A549 (cell line): Measurements from ENCODE around the gene SIM2.

Experiments
- CEBPB ChIP-seq, 2 experiments: fragments of >200 bp in 1 of 2; sonication (Bioruptor Twin) in 1 of 2; formaldehyde crosslinking in 1 of 2; IDR thresholded peaks; 2 replicates each; pipeline ENCODE4 v1.6.1; 2012 to 2016
- HOXB13 ChIP-seq: fragments of 250-450 bp; sonication (Bioruptor Pico); IDR thresholded peaks from 2 replicates; pipeline ENCODE4 v1.5.0; 2020; ENCODE audit warnings: low read depth, mild to moderate bottlenecking, moderate library complexity
- JUN ChIP-seq, 2 experiments: fragments of >200 bp; sonication (Bioruptor Twin); formaldehyde crosslinking; IDR thresholded peaks; 2 replicates in 1 of 2; 3 replicates in 1 of 2; pipeline ENCODE4 v1.6.1; 2016 to 2017
- NFE2L2 ChIP-seq: fragments of 150-350 bp; conservative IDR thresholded peaks from 2 replicates; pipeline ENCODE4 v1.6.1; 2014; ENCODE audit warnings: low read length
- PHF8 ChIP-seq: fragments of 200-600 bp; sonication (generic); IDR thresholded peaks from 2 replicates; pipeline ENCODE4 v1.6.1; 2016; ENCODE audit warnings: low read depth, mild to moderate bottlenecking, antibody characterized with exemption, moderate library complexity, borderline replicate concordance
- RAD21 ChIP-seq, 2 experiments: fragments of >200 bp in 1 of 2; sonication (Bioruptor Twin) in 1 of 2; formaldehyde crosslinking in 1 of 2; IDR thresholded peaks in 1 of 2; conservative IDR thresholded peaks in 1 of 2; 2 replicates in 1 of 2; 3 replicates in 1 of 2; pipeline ENCODE4 v1.6.1; 2012 to 2018; ENCODE audit warnings: inconsistent platforms in 1 of 2
- ZSCAN20 ChIP-seq: fragments of 250-450 bp; sonication (Bioruptor Pico); IDR thresholded peaks from 2 replicates; pipeline ENCODE4 v1.8.0; 2022; ENCODE audit warnings: mild to moderate bottlenecking, moderate library complexity
- TF ChIP-seq, protein P1 (sequence below): fragments of 450-650 bp; IDR thresholded peaks from 2 replicates; pipeline ENCODE4 v1.6.1; 2014; ENCODE audit warnings: antibody characterized with exemption
- TF ChIP-seq, protein P2 (sequence below): fragments of >200 bp; sonication (Bioruptor Twin); formaldehyde crosslinking; IDR thresholded peaks from 3 replicates; pipeline ENCODE4 v1.5.1; 2016
- TF ChIP-seq, protein P3 (sequence below): fragments of >200 bp; sonication (Bioruptor Twin); formaldehyde crosslinking; IDR thresholded peaks from 3 replicates; pipeline ENCODE4 v1.6.1; 2016

DNA sequence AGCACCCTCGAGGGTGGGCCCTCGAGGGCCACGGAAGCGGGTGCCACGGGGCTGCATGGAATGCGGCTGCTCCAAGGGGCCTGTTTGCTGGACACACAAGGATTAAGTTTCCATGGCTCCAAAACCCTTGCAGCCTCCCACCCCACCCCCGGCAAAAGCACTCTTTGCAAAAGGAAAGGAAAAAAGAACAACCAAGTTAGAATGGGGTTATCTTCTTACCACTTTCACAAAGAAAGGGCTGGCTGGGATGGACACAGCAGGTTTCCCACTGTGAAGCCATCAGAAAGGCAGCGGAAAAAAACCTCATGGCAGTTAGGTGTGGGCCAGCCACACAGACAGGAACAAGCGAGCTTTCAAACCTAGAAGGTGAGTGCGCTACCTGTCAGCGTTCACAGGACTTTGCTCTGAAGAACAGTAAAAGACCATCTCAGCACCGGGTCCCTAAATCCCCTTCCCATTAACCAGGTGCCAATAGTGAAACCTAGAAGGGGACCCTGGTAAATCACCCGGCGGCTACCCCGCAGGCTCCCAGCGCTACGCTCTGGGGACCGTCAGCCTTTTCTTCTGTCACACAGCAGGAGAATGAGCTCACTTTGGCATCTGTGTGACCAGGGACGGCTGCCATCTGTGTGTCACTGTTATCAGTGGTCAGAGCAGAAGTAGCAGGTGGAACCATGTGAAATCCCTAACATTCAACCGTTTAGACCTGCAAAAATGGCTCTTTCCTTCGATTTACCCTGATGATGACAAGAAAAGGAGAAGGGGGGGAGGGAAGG is 93.0 kb downstream of the SIM2 start:
- TF ChIP-seq, protein P1, sequence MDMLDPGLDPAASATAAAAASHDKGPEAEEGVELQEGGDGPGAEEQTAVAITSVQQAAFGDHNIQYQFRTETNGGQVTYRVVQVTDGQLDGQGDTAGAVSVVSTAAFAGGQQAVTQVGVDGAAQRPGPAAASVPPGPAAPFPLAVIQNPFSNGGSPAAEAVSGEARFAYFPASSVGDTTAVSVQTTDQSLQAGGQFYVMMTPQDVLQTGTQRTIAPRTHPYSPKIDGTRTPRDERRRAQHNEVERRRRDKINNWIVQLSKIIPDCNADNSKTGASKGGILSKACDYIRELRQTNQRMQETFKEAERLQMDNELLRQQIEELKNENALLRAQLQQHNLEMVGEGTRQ = no peak
- TF ChIP-seq, protein P2, sequence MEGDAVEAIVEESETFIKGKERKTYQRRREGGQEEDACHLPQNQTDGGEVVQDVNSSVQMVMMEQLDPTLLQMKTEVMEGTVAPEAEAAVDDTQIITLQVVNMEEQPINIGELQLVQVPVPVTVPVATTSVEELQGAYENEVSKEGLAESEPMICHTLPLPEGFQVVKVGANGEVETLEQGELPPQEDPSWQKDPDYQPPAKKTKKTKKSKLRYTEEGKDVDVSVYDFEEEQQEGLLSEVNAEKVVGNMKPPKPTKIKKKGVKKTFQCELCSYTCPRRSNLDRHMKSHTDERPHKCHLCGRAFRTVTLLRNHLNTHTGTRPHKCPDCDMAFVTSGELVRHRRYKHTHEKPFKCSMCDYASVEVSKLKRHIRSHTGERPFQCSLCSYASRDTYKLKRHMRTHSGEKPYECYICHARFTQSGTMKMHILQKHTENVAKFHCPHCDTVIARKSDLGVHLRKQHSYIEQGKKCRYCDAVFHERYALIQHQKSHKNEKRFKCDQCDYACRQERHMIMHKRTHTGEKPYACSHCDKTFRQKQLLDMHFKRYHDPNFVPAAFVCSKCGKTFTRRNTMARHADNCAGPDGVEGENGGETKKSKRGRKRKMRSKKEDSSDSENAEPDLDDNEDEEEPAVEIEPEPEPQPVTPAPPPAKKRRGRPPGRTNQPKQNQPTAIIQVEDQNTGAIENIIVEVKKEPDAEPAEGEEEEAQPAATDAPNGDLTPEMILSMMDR = no peak
- no peak for TF ChIP-seq PHF8
- no peak for TF ChIP-seq JUN (IDR thresholded peaks at IDR 0.05)
- TF ChIP-seq RAD21 (conservative IDR thresholded peaks at IDR 0.05 in 1 of 2, IDR thresholded peaks at IDR 0.05 in 1 of 2) = no peak
- no peak for TF ChIP-seq CEBPB (IDR thresholded peaks at IDR 0.05)
- TF ChIP-seq HOXB13 (CRISPR knock-in tag) = no peak
- TF ChIP-seq ZSCAN20 (CRISPR knock-in tag) = no peak
- no peak for TF ChIP-seq NFE2L2
- TF ChIP-seq, protein P3, sequence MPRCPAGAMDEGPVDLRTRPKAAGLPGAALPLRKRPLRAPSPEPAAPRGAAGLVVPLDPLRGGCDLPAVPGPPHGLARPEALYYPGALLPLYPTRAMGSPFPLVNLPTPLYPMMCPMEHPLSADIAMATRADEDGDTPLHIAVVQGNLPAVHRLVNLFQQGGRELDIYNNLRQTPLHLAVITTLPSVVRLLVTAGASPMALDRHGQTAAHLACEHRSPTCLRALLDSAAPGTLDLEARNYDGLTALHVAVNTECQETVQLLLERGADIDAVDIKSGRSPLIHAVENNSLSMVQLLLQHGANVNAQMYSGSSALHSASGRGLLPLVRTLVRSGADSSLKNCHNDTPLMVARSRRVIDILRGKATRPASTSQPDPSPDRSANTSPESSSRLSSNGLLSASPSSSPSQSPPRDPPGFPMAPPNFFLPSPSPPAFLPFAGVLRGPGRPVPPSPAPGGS = no peak
